ENCODE measurements around the gene NUP205.

- TF ChIP-seq, protein P1, sequence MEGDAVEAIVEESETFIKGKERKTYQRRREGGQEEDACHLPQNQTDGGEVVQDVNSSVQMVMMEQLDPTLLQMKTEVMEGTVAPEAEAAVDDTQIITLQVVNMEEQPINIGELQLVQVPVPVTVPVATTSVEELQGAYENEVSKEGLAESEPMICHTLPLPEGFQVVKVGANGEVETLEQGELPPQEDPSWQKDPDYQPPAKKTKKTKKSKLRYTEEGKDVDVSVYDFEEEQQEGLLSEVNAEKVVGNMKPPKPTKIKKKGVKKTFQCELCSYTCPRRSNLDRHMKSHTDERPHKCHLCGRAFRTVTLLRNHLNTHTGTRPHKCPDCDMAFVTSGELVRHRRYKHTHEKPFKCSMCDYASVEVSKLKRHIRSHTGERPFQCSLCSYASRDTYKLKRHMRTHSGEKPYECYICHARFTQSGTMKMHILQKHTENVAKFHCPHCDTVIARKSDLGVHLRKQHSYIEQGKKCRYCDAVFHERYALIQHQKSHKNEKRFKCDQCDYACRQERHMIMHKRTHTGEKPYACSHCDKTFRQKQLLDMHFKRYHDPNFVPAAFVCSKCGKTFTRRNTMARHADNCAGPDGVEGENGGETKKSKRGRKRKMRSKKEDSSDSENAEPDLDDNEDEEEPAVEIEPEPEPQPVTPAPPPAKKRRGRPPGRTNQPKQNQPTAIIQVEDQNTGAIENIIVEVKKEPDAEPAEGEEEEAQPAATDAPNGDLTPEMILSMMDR (IDR thresholded peaks at IDR 0.05): no peak
- TF ChIP-seq E2F4 (CRISPR knock-in tag; IDR thresholded peaks at IDR 0.05; ENCODE audit: borderline replicate concordance, low read depth) (no peak), CBFB (CRISPR knock-in tag; IDR thresholded peaks at IDR 0.05; ENCODE audit: low read depth) (no peak), TCF7 (CRISPR knock-in tag; IDR thresholded peaks at IDR 0.05; ENCODE audit: low read depth) (no peak), FOXJ3 (CRISPR knock-in tag; IDR thresholded peaks at IDR 0.05; ENCODE audit: borderline replicate concordance) (no peak), JUN (CRISPR knock-in tag; IDR thresholded peaks at IDR 0.05) (no peak)
Measured at GRCh38 chr7:135578569-135578968, 20.9 kb downstream of the NUP205 start.

Measured in WTC11 (cell line).